HG02588 (cell line): ENCODE results near the gene LUC7L.
"Not testable (repeated sequence)": the region's sequence is repeated elsewhere in the genome, so short reads cannot be mapped to it uniquely, and the experiment has no call there.

Experiments used
- ATAC-seq: cut with Tn5 transposase; IDR thresholded peaks from one replicate; pipeline ENCODE4 v1.9.1; 2021; ENCODE audit warnings: mild to moderate bottlenecking, moderate library complexity; ENCODE audit not compliant: unreplicated experiment

Gene LUC7L, protein sequence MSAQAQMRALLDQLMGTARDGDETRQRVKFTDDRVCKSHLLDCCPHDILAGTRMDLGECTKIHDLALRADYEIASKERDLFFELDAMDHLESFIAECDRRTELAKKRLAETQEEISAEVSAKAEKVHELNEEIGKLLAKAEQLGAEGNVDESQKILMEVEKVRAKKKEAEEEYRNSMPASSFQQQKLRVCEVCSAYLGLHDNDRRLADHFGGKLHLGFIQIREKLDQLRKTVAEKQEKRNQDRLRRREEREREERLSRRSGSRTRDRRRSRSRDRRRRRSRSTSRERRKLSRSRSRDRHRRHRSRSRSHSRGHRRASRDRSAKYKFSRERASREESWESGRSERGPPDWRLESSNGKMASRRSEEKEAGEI

DNA sequence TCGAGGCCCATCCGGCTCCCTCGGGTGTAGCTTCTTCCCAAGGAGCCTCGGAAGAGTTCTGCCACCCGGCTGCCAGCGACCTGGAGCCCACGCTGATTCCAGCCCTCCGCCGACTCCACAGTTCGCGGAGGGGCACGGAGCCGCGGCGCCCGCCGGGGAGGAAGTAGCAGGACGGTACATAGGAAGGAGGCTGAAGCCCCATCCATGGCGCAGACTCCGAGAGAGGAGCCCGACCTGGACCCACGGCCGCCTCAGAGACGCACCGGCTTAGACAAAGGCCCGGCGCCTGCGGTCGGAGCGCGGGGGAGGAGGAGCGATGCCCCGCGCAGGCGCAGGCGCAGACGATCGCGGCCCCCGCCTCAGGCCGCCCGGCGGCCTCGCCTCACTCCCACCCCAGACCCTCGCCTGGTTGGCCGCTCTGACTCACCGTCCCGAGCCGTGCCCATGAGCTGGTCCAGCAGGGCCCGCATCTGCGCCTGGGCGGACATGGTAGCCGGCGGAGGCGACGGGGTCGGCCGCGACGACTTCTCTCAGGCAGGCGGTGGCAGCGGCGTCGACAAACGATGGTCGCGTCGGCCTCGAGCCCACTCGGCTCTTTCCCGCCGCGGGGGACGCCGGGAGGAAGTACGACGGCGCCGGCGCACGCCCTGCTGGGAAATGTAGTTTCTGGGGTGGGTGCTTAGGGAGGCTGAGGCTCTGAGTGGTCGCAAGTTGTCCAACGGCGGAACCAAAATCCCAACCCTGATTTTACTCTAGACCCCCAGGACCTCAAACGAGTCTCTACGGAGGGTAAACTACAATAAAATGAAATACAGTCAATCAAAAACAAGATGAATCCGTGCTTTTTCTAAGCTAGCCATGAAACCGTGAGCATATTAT is at the start of gene LUC7L:
TSS of gene LUC7L (minus strand) at position 598 of the 879 bp plus-strand sequence. CDS start at position 488, 110 bp downstream.
- peak; percentile 84 for ATAC-seq

DNA sequence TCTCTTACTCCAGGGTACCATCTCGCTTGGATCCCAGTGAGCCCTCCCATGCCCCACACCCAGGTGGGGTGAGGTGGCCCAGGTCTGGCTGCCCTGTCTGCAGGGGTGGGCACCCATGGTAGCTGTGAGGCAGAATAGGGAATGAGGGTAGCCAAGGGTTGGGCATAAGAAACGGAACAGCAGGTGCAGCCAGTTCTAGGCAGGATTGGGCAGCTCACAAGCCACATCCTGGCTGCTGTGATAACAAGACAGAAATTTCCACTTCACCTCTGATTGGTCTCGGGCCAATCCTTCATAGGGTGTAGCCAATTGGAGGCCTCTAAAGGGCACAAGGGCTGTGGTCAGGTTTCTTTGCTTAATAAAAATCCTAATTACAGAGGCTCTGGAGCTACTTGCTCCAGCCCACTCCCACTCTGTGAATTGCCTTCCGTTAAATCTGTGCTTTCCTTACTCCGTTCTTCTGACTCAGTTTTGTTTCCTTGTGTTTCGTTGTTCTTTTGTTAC is 49.7 kb upstream of the LUC7L start:
- ATAC-seq = no peak

DNA sequence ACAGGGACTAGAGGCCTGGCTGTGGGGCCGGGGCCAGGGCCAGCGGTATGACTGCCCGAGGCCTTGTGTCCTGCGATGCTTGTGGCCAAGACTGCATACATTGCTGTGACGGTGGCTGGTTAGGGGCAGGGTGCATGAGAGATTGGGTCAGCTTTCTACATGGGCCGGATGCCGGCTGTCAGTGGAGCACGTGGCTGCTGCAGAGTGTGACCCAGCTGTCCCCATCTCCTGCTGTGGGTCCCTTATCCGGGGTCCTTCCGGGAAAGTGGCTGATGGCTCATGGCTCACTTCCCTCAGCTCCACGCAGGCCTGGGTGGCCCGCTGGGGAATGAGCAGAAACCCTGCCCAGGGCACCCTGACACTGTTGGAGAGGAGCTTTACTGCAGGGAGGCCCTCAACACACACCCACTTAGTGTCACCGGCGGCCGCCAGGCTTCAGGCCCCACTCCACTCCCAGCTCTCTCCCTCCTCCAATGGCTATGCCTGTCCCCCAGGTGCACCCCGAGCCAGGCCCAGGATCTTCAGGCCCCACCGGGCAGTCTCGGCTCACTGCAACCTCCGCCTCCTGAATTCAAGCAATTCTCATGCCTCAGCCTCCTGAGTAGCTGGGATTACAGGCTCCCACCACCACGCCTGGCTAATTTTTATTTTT is 47.3 kb upstream of the LUC7L start:
- no peak for ATAC-seq

DNA sequence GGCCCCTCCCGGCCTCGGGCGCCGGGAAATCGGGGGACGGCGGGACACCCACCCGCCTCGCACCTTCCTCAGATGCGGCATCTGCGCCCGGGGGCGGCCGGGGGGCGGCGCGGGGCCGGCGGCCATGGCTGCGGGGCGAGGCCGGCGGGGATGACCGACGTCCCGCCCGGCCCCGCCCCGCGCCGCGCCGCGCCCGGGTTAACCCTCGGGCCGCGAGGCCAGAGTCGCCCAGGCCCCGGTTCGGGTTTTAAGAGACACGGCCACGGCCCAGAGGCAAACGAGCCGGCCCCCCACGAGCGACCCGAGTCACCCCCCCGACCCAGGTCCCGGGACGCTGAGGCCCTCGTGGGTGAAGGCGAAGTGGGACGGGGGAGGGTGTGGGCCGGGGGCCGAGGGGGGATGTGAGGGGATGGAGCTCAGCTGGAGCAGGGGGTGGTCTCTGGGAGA is 46.6 kb upstream of the LUC7L start, which contains the start of gene RGS11:
TSS of gene RGS11 (minus strand) at position 159 of the 447 bp plus-strand sequence. CDS start at position 126, 33 bp downstream.
- ATAC-seq = no peak

DNA sequence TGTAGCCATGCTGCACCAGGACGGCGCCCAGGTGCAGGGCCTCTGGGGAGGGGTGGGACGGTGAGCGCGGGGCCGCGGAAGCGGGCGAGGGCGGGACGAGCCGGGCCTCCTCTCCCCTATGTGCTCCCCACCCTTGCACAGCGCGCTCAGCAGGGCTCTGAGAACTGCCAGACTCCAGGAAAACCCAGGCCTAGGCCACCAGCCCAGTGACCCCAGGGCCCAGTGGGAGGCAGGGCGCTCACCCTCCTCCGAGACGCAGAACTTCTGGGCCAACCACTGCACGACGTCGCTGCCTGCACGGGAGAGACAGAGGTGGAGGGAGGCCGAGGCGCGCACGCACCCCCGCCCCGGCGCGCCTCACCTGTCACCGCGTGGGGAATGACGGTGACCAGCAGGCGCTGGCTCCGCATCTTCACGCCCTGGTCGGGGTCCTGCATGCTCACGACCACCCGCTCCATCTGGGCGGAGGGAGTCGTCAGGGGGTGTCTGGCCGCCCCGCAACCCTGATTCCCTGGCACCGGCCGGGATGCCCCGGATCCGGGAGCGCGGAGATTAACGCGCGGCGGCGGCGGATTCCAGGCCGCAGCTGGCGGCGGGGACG is 45.9 kb upstream of the LUC7L start:
- no peak for ATAC-seq

DNA sequence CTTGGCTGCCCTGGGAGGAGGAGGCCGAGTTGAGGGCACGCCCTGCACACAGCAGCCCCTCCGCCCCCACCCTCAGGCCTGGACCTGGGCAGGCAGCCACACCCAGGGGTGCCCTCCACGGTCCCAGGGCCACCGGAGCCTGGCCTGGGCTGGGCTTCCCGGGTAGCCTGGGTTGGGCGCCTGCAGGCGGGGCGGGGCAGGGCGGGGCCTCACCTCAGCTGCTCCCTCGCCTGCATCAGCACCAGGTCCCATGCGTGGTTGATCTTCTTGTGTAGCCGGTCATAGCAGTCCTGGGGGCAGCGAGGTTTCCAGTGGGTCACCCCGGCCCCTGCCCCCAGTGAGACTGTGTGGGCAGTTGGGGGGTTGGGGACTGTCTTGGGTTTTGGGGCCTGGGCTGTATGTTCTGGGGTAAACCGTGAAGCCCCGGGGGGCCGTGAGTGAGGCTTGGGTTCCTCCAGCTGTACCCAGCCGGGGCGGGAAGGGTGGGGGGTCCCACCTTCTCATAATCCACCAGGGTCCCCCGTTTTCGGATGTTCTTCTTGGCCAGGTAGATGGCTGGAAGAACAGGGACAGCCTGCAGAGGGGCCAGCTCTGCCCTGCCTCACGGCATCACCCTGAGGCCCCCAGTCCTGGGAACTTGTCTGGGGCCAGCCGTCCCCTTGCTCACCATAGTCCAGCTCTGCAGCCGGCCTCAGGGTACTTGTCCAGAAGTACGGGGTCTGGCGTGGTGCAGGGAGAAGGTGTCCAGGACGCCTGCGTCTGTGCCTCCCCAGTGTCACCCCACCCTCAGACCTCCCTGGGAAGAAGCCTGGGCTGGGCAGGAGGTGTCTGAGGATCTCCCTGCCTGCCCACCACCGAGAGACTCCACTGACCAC is 44.5 kb upstream of the LUC7L start:
- no peak for ATAC-seq

DNA sequence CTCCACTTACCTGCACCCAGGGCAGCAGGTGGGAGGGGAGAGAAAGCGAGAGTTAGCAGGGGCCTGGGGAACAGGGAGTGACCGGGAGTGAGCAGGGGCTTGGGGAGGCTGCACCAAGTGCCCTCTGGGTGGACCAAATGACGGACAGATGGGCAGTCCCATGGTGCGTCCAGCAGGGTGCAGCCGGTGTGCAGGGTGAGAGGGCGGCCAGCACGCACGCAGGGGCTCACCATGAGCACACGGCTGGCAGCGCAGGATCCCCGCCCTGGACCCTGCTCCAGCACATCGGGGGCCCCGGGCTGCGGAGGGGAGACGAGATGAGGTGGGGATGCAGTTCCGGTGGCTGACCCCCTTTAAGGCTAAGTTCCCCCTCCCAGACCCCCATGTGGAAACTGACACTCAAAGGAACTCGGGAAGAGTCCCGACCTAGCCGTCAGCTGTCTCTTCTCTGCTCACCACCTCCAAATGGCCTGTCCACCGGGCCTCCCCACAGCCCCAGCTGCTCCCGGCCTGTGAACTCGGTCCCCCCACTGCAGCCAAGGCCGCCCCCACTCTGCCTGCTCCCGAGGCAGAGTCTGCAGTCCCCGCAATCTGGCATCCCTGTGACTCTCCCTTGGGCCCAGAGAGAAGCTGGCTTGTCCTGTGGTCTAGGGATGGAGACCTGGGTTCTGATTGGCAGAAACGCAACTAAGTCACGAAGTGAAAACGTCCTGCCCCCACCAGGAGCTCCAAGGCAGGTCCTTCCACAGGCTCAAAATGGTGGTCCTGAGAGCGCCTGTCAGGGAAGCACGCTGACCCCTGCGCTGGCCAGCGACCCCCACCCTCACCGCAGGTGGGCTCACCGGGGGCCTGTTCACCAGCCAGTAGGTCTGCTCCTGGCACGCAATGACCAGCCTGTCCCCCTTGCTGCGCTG is 43.6 kb upstream of the LUC7L start:
- no peak for ATAC-seq

DNA sequence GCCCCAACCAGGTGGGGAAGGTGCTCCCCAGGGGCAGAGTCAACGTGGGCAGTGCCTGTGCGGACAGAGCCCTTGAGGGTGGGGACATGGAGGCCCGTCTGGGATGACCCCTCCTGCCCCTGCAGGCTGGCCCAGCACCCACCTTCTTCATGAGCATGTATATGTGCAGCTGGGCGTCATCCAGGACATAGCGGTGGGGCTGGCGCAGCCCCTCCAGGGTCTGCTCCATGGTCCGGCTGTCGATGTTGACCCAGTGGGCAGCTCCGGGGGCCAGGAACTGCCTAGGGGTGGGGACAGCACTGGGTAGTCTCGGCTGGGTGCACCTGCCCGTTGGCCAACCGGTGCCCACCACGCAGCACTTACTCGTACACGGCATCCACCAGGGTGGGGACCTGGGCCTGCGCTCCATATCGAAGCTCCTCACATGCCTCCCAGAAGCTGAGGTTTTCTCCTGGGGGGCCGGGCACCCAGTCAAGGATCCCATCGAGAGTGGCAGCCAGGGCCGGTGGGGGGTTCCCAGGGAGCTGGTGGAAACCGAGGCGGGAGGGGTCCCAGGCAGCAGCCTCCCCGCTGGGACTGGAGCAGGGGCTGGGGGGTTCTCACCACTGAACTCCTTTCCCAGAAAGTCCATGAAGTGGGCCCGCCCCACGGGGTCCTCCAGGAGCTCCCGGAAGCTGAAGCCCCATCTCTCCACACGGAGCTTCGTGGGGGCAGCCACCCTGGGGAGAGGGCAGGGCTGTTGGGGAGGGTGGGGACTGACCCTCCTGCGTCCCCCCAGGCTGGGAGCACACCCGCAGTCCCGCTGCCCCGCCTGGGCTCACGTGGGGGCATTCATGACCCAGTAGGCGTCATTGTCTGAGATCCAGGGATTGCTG is 41.4 kb upstream of the LUC7L start:
- ATAC-seq = no peak

DNA sequence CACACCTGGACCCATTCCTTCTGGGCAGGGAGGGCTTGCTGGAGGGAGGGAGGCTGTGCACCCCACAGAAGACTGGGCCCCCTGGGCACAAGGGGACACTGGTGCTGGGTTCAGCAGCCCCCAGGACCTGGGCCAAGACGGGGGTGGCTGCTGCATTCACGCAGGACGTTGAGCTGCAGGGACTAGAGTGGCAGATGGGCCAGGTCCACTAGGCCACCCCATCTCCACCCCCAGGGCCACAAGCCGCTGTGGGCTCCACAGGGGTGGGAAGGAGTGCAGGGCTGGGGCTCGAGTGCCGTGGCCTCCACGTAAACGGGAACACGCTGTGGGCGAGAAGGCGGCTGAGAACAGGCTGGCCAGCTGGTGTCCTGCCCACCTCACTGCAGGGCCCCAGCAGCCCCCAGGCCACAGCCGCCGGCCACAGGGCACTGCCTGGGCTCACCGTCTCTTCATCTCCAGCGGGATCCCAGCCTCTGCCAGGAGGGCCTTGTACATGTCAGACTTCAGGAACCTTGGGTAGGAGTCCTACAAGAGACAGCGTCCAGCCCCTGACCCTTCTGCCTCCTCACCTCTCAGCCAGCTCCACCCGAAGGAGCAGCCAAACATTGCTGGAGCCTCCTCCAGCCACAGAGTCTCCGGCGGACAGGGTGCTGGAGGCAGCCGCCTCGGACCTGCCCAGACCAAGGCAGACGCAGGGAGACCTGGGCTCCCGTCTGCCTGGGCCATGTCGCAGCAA is 40.0 kb upstream of the LUC7L start:
- ATAC-seq = no peak

DNA sequence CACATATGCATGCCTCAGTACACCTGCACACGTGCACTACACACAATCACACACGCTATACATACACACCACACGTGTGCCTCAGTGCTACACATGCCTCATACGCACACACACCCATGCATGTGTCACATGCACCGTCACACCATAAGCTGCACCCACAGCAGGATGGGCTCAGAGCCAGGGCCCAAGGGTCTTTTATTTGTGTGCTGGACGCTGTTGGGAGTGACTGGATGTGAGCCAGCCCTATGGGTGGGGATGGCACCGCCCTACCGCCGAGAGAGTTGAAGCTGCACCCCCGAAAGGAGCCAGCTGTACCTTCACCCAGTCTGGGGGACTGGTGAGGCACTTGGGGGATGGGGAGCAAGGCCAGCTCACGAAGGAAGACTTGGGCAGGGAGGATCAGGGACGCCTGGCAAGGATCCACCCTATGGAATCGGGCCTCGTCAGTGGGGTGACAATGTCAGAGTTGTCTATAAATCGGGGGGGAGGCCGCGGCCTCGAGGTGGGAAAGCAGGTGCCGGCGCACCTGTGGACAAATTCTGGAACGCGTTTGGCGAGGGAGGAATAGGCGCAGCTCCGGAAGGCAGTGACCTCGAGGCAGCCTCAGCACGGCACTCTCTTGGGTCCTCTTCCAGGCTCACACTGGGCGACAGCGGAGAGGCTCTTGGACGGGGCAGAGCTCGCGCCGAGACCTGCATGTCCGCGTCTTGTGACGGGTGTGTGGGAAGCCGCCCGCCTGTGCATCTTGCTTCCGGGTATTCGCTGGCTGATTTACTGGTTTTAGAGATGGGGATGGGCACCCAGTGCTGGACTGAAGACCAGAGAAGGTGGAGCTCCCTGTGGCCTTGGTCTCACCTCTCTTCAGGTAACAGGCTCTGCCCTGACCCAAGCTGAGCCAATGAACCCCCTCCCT is 39.1 kb upstream of the LUC7L start:
- ATAC-seq = no peak

DNA sequence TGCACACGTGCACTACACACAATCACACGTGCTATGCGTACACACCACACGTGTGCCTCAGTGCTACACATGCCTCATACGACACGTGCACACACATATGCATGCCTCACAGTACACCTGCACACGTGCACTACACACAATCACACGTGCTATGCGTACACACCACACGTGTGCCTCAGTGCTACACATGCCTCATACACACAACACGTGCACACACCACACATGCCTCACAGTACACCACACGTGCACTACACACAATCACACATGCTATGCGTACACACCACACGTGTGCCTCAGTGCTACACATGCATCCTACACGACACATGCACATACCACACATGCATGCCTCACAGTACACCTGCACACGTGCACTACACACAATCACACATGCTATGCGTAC is 38.3 kb upstream of the LUC7L start:
- ATAC-seq = not testable (repeated sequence)

DNA sequence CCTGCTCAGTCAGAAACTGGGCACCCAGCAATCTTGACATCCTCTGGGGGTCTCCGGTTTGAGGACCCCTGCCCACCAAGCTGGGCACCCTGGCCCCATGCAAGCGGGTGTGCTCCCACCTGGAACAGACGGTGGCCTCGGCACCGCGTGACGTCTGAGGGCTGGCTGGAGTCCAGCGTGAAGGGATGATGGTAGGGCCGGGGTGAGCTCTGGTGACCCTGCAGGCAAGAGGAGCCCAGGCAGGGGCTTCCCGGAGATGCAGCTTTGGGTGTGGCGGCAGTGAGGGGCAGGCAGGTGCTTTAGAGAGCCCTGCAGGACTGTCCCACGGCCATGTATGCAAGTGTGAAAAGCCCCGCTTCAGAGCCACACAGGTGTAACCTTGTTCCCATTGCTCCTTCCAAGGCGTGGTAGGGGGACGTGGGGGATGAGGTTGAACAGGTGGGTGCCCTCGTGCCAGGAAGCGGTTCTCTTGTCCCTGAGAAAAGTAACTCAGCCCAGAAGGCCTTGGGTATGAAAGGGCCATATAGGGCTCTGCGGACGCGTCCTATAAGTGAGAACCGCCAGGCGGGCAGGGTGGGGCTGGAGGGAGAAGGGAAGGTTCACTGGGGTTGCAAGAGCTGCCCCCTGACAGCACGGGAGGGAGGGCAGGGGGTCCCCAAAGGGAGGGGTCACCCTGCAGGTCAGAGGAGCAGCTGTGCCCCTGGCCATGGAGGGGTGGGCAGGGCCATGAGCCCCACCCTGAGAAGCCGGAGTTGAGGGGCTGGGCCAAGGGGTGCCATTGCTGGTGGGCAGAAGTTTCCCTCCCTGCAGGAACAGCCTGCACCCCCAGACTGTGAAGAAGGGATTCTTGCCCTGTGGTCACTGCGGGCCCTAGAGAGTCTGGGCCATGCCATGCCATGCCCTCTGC is 37.3 kb upstream of the LUC7L start:
- ATAC-seq = no peak

DNA sequence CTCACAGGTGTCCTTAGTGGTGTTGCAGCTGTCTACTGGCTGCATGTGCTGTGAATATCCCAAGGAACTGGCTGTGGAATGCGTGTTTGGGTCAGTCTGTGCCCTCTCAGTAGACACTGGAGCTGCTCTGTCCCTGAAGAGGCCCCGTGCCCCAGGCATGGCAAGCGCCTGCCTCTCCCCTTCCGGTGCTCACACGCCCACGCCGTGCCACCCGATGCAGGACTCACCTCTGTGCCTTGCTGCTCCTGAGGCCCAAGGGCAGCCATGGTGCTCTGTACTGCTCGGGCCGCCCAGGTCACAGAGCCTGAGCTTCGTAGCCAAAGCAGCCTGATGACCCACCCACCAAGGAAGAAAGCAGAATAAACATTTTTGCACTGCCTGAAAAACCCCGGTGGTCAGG is 36.5 kb upstream of the LUC7L start:
- ATAC-seq = no peak

DNA sequence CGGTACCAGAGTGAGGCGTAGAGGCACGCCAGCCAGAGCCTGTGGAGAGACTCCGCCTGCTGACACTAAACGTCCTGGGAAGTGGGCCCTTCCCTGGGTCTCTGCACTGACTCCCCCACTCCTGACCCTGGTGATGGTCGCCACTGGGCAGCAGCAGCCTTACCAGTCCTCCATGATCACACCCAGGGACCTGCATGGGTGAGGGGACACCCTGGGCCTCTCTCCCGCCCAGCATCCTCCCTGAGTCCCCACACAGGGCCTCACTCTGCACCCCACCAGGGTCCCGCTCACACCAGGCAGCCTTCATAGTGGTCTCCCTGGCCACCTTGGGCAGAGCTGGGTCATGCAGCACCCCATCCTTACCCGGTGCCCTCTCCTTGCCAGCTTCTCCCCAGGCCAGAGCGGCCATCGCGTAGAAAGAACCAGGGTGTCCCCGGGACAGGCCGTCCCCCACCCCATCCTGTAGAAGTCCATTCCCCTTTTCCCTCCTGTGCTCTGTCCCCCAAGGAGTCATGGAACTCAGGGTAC is 35.8 kb upstream of the LUC7L start:
- ATAC-seq = no peak
